ENCODE measurements around the gene MTA2.

The MTA2 gene

DNA sequence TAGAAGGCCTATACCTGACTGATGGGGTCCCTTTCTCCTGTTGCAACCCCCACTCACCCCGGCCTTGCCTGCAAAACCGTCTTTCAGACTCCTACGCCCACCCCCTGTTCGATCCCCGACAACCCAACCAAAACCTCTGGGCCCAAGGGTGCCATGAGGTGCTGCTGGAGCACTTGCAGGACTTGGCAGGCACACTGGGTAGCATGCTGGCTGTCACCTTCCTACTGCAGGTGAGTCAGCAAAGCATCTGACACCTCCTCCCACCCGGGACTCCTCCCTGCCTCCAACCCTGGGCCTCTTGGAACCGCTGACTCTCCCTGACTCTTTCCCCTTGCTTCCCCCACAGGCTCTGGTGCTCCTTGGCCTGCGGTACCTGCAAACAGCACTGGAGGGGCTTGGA lies 12.6 kb upstream of the MTA2 start:
- H3K9me3 ChIP-seq (ENCODE audit: severe bottlenecking), result no peaks in the 10 kb centered on the region
- H3K36me3 ChIP-seq, result peaks cover 5% of the 10 kb centered on the region; the same call in 1 of the 2 replicates
- TF ChIP-seq, protein P1, sequence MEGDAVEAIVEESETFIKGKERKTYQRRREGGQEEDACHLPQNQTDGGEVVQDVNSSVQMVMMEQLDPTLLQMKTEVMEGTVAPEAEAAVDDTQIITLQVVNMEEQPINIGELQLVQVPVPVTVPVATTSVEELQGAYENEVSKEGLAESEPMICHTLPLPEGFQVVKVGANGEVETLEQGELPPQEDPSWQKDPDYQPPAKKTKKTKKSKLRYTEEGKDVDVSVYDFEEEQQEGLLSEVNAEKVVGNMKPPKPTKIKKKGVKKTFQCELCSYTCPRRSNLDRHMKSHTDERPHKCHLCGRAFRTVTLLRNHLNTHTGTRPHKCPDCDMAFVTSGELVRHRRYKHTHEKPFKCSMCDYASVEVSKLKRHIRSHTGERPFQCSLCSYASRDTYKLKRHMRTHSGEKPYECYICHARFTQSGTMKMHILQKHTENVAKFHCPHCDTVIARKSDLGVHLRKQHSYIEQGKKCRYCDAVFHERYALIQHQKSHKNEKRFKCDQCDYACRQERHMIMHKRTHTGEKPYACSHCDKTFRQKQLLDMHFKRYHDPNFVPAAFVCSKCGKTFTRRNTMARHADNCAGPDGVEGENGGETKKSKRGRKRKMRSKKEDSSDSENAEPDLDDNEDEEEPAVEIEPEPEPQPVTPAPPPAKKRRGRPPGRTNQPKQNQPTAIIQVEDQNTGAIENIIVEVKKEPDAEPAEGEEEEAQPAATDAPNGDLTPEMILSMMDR (IDR thresholded peaks at IDR 0.05; ENCODE audit: low read depth, low read length), result no peak
- no peaks in the 10 kb centered on the region for H3K27me3 ChIP-seq (ENCODE audit: insufficient read depth, low read depth, severe bottlenecking)
- no peak for DNase-seq
- peak overlapping the region; percentile 6; the same call in 1 of the 2 replicates for H3K27ac ChIP-seq
- H3K4me3 ChIP-seq (ENCODE audit: low read depth, low read length), result no peak overlapping the region

DNA sequence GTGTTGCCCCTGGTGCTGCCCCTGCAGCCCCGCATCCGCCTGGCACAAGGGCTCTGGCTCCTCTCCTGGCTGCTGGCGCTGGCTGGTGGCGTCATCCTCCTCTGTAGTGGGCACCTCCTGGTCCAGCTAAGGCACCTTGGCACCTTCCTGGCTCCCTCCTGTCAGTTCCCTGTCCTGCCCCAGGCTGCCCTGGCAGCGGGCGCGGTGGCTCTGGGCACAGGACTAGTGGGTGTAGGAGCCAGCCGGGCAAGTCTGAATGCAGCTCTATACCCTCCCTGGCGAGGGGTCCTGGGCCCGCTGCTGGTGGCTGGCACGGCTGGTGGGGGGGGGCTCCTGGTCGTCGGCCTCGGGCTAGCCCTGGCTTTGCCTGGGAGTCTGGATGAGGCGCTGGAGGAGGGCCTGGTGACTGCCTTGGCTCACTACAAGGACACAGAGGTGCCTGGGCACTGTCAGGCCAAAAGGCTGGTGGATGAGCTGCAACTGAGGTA lies 11.7 kb upstream of the MTA2 start:
- H3K27me3 ChIP-seq (ENCODE audit: insufficient read depth, low read depth, severe bottlenecking), result no peaks in the 10 kb centered on the region
- no peak for DNase-seq
- H3K36me3 ChIP-seq, result peaks cover 5% of the 10 kb centered on the region; the same call in 1 of the 2 replicates
- TF ChIP-seq, protein P1 (IDR thresholded peaks at IDR 0.05; ENCODE audit: low read depth, low read length), result no peak
- no peaks in the 10 kb centered on the region for H3K9me3 ChIP-seq (ENCODE audit: severe bottlenecking)
- no peak overlapping the region for H3K4me3 ChIP-seq (ENCODE audit: low read depth, low read length)
- H3K27ac ChIP-seq, result peak overlapping the region; percentile 29

DNA sequence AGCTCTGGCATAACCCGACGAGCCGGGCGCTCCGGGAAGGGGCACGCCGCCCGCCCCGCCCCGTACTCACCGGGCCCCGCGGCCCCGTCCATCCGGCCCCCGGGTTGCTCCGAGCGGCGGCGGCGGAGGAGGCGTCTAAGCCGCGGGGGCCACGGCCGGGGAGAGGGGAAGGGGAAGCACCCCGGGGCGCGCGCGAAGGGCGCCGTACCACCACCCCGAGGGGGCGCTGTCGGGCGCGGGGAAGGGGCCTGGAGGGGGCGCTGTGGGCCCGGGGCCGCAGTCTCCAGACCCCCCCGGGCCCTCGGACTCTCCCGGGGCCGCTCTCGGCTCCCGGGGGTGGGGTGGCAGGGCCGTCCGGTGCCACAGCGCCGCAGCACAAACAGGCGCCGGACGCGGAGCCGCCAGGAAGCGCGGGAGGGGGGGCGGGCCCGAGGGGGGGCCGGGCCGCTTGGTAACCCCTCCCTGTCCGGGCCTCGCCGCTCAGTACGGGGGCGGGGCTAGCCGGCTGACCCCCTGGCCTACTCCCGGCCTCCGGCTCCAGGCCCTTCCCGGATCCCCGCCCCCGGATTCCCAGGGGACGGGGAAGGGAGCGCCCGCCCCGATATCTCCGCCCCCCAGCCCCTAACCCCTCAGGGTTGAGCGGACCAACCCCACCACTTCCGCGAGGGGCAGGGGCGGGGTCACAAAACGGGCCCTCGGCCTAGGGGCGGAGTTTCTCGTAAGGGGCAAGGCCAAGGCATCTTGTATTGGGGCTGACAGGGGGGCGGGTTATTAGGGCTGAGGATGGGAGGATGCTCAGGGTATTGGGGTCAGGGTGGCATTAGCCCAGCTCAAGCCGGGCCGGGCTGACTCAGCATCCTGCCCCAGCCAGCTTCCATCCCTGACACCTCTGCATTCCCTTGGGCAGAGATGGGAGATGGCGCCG lies 11.0 kb upstream of the MTA2 start, which contains the start of the genes EML3 and ROM1:
Gene EML3, minus strand, starts transcription at position 410 of the 925 bp plus-strand sequence. Its CDS starts 318 bp downstream, at position 92.
Gene ROM1, plus strand, starts transcription at position 892 of the 925 bp plus-strand sequence. Its CDS starts 25 bp downstream, at position 917.
- TF ChIP-seq, protein P1 (IDR thresholded peaks at IDR 0.05; ENCODE audit: low read depth, low read length), result peak; percentile 95
- Histone ChIP-seq H3K9me3 (ENCODE audit: severe bottlenecking) (no peaks in the 10 kb centered on the region), H3K4me3 (ENCODE audit: low read depth, low read length) (peak within 1 kb of the TSS; percentile 76), H3K27me3 (ENCODE audit: insufficient read depth, low read depth, severe bottlenecking) (no peaks in the 10 kb centered on the region), H3K36me3 (peaks cover 5% of the 10 kb centered on the region; the same call in 1 of the 2 replicates), H3K27ac (peak within 1 kb of the TSS; percentile 73)
- DNase-seq, result peak; percentile 92

DNA sequence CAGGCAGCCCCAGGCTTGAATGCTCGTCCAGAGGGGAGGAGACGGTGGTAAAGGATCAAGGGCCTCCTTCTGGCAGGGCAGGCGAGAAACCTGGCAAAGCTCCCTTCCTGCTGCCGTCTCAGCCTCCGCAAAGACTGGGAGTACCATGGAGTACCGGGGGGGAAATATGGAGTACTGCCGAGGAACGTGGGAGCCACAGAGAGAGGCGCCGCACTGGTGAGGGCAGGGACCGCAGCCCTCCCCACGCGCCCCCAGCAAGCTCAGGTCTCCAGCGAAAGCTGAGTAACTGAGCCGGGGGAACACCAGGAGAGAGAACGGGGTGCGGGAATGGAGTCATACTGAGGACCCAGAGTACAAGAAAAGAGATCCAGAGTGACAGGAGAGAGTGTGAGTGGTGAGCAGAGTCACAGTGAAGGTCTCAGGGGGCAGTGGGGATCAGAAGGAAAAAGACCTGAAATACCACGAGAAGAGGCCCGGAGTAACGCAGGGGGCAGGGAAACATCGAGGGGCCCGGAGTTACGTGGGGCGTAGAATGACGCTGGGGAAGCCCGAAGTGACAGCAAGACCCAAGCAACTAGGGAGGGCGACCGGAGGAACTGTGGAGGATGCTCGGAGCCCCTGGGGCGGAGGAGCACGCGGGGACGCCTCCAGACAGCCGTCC lies 10.2 kb upstream of the MTA2 start:
- H3K9me3 ChIP-seq (ENCODE audit: severe bottlenecking), result no peaks in the 10 kb centered on the region
- peak overlapping the region; percentile 73 for H3K27ac ChIP-seq
- TF ChIP-seq, protein P1 (IDR thresholded peaks at IDR 0.05; ENCODE audit: low read depth, low read length), result no peak
- no peaks in the 10 kb centered on the region for H3K27me3 ChIP-seq (ENCODE audit: insufficient read depth, low read depth, severe bottlenecking)
- H3K36me3 ChIP-seq, result no peaks in the 10 kb centered on the region
- DNase-seq, result peak; percentile 51
- peak overlapping the region; percentile 76 for H3K4me3 ChIP-seq (ENCODE audit: low read depth, low read length)

DNA sequence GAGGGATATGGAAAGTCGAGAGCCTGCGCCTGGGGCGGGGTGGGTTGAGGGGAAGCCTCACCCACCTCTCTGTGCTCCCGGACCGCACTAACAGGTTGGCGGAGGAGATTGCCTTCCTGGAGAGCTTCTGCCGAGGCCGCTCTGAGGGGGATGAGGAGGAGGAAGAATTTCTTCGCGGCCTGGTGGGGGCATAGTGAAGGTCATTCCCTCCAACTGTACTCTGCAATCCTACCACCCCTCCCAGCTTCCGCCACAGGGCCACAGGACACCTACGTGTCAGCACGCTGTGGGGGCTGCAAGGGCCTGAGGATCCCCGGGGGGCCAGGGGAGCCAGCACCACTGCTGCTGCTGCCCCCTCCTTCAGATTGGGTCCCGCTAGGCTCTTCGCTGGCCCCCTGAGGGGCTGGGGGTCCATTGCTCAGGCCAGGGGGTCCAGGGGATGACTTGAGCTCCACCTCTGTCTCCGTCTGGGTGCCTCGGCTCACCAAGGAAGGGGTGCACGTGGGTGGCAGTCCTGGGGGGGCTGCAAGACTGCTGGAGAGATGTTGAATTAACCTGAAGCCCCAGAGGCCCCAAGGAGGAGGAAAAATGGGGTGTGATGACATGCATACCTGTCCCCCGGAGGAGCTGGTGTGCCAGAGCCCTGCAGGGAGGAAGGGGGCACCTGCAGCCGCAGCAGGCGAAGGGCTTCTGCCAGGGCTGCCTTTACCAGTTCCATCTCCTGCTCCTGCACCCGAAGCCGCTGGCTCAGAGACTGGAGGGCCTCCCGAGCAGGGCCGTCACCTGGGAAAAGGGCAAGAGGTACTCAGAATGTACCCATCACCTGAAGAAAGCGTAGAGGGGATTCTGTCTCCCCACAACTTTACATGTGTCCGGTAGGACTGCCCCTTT lies 9.4 kb upstream of the MTA2 start:
- TF ChIP-seq, protein P1 (IDR thresholded peaks at IDR 0.05; ENCODE audit: low read depth, low read length), result no peak
- Histone ChIP-seq H3K9me3 (ENCODE audit: severe bottlenecking) (no peaks in the 10 kb centered on the region), H3K36me3 (no peaks in the 10 kb centered on the region), H3K27me3 (ENCODE audit: insufficient read depth, low read depth, severe bottlenecking) (no peaks in the 10 kb centered on the region), H3K4me3 (ENCODE audit: low read depth, low read length) (peak overlapping the region; percentile 76), H3K27ac (peak overlapping the region; percentile 73)
- DNase-seq, result no peak

Measured in WERI-Rb-1 (cell line).